ENCODE data around the gene CAMK1D. TPM values are rescaled to one million over a fixed set of nuclear protein-coding genes. Genes with fewer than 3 reads are reported as not detected.

The CAMK1D gene
- total RNA-seq, 1 donor from 2014 or later: 36.3 TPM

DNA sequence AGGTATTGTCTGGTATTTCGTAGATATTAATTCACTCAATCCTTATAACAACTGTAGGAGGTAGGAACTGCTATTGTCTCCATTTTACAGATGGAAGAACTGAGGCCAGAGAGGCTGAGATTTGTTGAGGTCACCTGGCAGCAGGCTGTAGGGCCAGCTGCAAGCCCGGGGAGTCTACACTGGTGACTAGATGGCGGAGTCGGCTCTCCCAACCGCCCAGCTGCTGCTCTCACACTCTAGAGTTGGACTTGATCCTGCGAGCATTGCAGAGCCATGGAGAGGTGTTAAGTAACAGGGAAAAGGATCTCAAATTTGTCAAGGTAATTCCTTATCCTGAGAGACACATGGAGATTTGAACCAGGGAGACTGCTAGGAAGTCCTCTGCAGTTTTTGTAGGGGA lies 124.1 kb downstream of the CAMK1D start:
- peak overlapping the region; percentile 5 for H3K27ac Mint-ChIP-seq (ENCODE audit: unreplicated experiment)
- peaks cover 5% of the 10 kb centered on the region for H3K36me3 Mint-ChIP-seq (ENCODE audit: low read depth)
- H3K27me3 Mint-ChIP-seq (ENCODE audit: low read depth): no peaks in the 10 kb centered on the region
- peaks cover 10% of the 10 kb centered on the region for H3K4me1 Mint-ChIP-seq (ENCODE audit: low read depth)
- TF ChIP-seq, protein P1, sequence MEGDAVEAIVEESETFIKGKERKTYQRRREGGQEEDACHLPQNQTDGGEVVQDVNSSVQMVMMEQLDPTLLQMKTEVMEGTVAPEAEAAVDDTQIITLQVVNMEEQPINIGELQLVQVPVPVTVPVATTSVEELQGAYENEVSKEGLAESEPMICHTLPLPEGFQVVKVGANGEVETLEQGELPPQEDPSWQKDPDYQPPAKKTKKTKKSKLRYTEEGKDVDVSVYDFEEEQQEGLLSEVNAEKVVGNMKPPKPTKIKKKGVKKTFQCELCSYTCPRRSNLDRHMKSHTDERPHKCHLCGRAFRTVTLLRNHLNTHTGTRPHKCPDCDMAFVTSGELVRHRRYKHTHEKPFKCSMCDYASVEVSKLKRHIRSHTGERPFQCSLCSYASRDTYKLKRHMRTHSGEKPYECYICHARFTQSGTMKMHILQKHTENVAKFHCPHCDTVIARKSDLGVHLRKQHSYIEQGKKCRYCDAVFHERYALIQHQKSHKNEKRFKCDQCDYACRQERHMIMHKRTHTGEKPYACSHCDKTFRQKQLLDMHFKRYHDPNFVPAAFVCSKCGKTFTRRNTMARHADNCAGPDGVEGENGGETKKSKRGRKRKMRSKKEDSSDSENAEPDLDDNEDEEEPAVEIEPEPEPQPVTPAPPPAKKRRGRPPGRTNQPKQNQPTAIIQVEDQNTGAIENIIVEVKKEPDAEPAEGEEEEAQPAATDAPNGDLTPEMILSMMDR (IDR thresholded peaks at IDR 0.05): no peak
- peak; percentile 60 for DNase-seq (ENCODE audit: low spot score)
- H3K9me3 Mint-ChIP-seq (ENCODE audit: low read depth): no peaks in the 10 kb centered on the region
- H3K4me3 Mint-ChIP-seq (ENCODE audit: unreplicated experiment): no peak overlapping the region

DNA sequence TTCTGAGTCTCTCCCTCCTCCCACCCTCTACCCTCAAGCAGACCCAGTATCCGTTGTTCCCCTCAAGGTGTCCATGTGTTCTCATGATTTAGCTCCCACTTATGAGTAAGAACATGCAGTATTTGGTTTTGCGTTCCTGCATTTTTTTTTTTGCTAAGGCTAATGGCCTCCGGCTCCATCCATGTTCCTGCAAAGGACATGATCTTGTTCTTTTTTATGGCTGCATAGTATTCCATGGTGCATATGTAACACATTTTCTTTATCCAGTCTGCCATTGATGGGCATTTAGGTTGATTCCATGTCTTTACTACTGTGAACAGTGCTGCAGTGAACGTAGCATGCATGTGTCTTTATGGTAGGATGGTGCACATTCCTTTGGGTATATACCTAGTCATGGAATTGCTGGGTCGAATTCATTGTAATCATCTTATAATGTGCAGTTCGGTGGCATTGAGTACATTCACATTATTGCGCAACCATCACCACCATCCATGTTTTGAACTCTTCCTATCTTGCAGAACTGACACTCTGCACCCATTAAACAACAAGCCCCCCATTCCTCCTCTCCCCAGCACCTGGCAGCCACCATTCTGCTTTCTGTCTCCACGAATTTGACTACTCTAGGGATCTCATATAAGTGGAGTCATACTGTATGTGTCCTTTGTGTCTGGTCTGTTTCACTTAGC lies 125.5 kb downstream of the CAMK1D start:
- H3K4me3 Mint-ChIP-seq (ENCODE audit: unreplicated experiment): no peak overlapping the region
- peaks cover 10% of the 10 kb centered on the region for H3K4me1 Mint-ChIP-seq (ENCODE audit: low read depth)
- peaks cover 7% of the 10 kb centered on the region for H3K36me3 Mint-ChIP-seq (ENCODE audit: low read depth)
- no peak for DNase-seq (ENCODE audit: low spot score)
- no peaks in the 10 kb centered on the region for H3K9me3 Mint-ChIP-seq (ENCODE audit: low read depth)
- TF ChIP-seq, protein P1 (IDR thresholded peaks at IDR 0.05): no peak
- H3K27ac Mint-ChIP-seq (ENCODE audit: unreplicated experiment): no peak overlapping the region
- no peaks in the 10 kb centered on the region for H3K27me3 Mint-ChIP-seq (ENCODE audit: low read depth)

DNA sequence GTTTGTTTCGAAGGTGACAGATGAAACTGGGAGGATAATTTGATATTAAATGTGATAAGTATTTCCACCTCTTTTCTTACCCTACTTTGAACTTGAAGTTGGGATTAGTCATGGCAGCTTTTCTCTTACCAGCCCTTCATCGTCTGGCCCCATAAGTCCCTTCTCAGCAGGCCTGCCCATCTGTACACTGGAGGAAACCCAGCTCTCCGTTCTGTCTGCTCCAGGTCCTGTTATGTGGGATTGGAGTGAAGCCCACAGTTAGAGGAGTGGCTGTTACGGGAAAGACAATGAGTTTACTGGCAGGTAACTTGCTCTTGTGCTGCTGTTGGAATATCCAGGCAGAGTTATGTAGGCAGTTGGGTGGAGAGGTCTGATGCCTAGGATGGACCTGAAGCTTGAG lies 127.3 kb downstream of the CAMK1D start:
- Mint-ChIP-seq H3K4me1 (ENCODE audit: low read depth) (peaks cover 10% of the 10 kb centered on the region), H3K36me3 (ENCODE audit: low read depth) (peaks cover 7% of the 10 kb centered on the region), H3K4me3 (ENCODE audit: unreplicated experiment) (no peak overlapping the region), H3K27me3 (ENCODE audit: low read depth) (no peaks in the 10 kb centered on the region), H3K9me3 (ENCODE audit: low read depth) (no peaks in the 10 kb centered on the region), H3K27ac (ENCODE audit: unreplicated experiment) (no peak overlapping the region)
- DNase-seq (ENCODE audit: low spot score): peak; percentile 3
- TF ChIP-seq, protein P1 (IDR thresholded peaks at IDR 0.05): no peak

DNA sequence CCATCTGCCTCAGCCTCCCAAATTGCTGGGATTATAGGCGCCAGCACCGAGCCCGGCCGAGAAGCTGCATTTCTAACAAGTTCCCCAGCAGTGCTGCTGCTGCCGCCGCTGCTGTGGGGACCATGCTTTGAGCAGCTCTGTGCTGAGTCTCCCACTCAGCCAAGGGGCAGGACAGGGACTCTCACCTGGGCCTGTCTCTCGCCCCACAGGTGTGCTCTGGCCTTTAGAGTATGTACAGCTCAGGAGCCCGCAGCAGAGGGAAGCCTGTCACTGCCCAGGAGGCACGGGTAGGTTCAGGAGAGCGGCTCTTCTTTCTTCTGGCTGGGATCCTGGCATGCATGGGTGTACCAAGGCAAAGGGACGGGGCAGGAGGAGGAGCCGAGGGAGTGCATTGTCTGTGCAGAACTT lies 130.1 kb downstream of the CAMK1D start:
- no peak overlapping the region for H3K4me3 Mint-ChIP-seq (ENCODE audit: unreplicated experiment)

DNA sequence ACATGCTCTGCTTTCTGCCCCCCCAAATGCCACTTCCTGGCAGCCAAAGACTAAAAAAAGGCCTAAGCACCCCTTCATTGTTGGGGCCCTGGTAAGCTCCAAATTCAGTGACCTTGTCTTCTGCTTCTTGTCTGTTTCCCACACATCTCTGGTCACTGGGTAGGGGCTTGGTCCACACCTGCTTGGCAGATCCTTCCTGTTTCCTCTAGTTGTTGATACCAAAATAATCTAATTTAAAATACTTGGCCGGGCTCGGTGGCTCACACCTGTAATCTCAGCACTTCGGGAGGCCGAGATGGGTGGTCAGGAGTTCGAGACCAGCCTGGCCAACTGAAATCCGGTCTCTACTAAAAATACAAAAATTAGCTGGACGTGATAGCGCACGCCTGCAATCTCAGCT lies 130.6 kb downstream of the CAMK1D start:
- Mint-ChIP-seq H3K36me3 (ENCODE audit: low read depth) (peaks cover 7% of the 10 kb centered on the region), H3K27ac (ENCODE audit: unreplicated experiment) (no peak overlapping the region), H3K27me3 (ENCODE audit: low read depth) (no peaks in the 10 kb centered on the region), H3K4me1 (ENCODE audit: low read depth) (peaks cover 14% of the 10 kb centered on the region), H3K4me3 (ENCODE audit: unreplicated experiment) (no peak overlapping the region), H3K9me3 (ENCODE audit: low read depth) (no peaks in the 10 kb centered on the region)
- DNase-seq (ENCODE audit: low spot score): peak; percentile 28
- TF ChIP-seq, protein P1 (IDR thresholded peaks at IDR 0.05): no peak

More for the DNA sequence above, 130.1 kb downstream of the CAMK1D start:
- TF ChIP-seq, protein P1 (IDR thresholded peaks at IDR 0.05): no peak
- no peak overlapping the region for H3K27ac Mint-ChIP-seq (ENCODE audit: unreplicated experiment)
- no peaks in the 10 kb centered on the region for H3K9me3 Mint-ChIP-seq (ENCODE audit: low read depth)
- peaks cover 7% of the 10 kb centered on the region for H3K36me3 Mint-ChIP-seq (ENCODE audit: low read depth)
- peak; percentile 70 for DNase-seq (ENCODE audit: low spot score)
- peaks cover 11% of the 10 kb centered on the region for H3K4me1 Mint-ChIP-seq (ENCODE audit: low read depth)
- no peaks in the 10 kb centered on the region for H3K27me3 Mint-ChIP-seq (ENCODE audit: low read depth)
